Kidney (tissue), 14 donors: ENCODE data around the gene ANKRD18A. TPM values are rescaled to one million over a fixed set of nuclear protein-coding genes. Genes with fewer than 3 reads are reported as not detected.

ENCODE experiments used
- DNase-seq, 5 donors: peaks; one replicate each; pipeline ENCODE4 v3.0.0-alpha.2; 2013 to 2020
- FAIRE-seq: peaks from 2 replicates; lab custom pipeline; 2012; peaks lifted over from hg19 to GRCh38; lab: Jason Lieb, UNC
- H3K27ac ChIP-seq, 2 donors: one replicate each; pipeline ENCODE4 v1.7.0; 2013; ENCODE audit warnings: low read depth in 2 of 2, low read length in 2 of 2, inconsistent platforms in 1 of 2
- H3K27me3 ChIP-seq: one replicate; pipeline ENCODE4 v1.7.1; 2013; ENCODE audit warnings: low read length, inconsistent platforms; ENCODE audit not compliant: control insufficient read depth, insufficient read depth
- H3K36me3 ChIP-seq, 3 donors: one replicate each; pipeline versions ENCODE4 v1.7.0 to v1.7.1; 2013; ENCODE audit warnings: low read length in 3 of 3, control low read depth in 1 of 3, inconsistent platforms in 1 of 3; ENCODE audit not compliant: insufficient read depth in 3 of 3, control insufficient read depth in 2 of 3
- H3K4me1 ChIP-seq, 3 donors: one replicate each; pipeline versions ENCODE4 v1.7.0 to v1.7.1; 2013; ENCODE audit warnings: low read length in 3 of 3, inconsistent platforms in 1 of 3, low read depth in 1 of 3; ENCODE audit not compliant: control insufficient read depth in 2 of 3, insufficient read depth in 2 of 3
- H3K4me3 ChIP-seq, 3 donors: one replicate each; pipeline versions ENCODE4 v1.7.0 to v1.8.1; 2013; ENCODE audit warnings: low read length in 3 of 3, control low read depth in 1 of 3, inconsistent platforms in 1 of 3
- H3K9ac ChIP-seq, 3 donors: one replicate each; pipeline versions ENCODE4 v1.7.0 to v1.7.1; 2013; ENCODE audit warnings: low read length in 3 of 3, control low read depth in 1 of 3, inconsistent platforms in 1 of 3
- H3K9me3 ChIP-seq, 3 donors: one replicate each; pipeline versions ENCODE4 v1.7.0 to v1.7.1; 2013; ENCODE audit warnings: low read length in 3 of 3, control low read depth in 1 of 3, inconsistent platforms in 1 of 3; ENCODE audit not compliant: control insufficient read depth in 2 of 3, insufficient read depth in 1 of 3
- intact Hi-C: fragments of 100-400 bp; cut with DNase I; formaldehyde crosslinking; loops from one replicate; pipeline ENCODE4 v1.11.1; 2022
- polyA plus RNA-seq: library from polyadenylated mRNA; stranded (reverse); fragments of 350-450 nt; fragmentation: Illumina TruSeq; extraction: RNeasy Lipid Tissue Mini Kit (QIAGEN cat#74804); gene quantifications from one replicate; pipeline ENCODE4 v1.2.3, GENCODE V29; 2014; ENCODE audit warnings: low read depth, low replicate concordance; ENCODE audit not compliant: insufficient read depth
- total RNA-seq: library from RNA; stranded (reverse); fragmentation: NEBNext Ultra II Directional; extraction: Animal tissue kit (Norgen Biotek cat#: 25700); gene quantifications from one replicate; pipeline ENCODE4 v1.2.1, GENCODE V29; 2021
- TF ChIP-seq, protein P1 (sequence below): IDR thresholded peaks from 3 replicates; pipeline ENCODE4 v1.5.1; 2012; ENCODE audit warnings: mild to moderate bottlenecking, moderate library complexity, borderline replicate concordance; ENCODE audit not compliant: insufficient read depth; ENCODE audit errors: extremely low read depth
- donor health status: control.
- donor health status: control.
- donor health status: control.
- donor health status: control.
- donor health status: control.
- donor health status: DM: yes; HTN: yes; CAD: no.
- donor health status: Normal renal cell carcinoma (clear cell type).

ANKRD18A gene
- total and polyA plus RNA-seq, 2 donors from 2014 or later: 2.4 to 11.6 TPM

DNA sequence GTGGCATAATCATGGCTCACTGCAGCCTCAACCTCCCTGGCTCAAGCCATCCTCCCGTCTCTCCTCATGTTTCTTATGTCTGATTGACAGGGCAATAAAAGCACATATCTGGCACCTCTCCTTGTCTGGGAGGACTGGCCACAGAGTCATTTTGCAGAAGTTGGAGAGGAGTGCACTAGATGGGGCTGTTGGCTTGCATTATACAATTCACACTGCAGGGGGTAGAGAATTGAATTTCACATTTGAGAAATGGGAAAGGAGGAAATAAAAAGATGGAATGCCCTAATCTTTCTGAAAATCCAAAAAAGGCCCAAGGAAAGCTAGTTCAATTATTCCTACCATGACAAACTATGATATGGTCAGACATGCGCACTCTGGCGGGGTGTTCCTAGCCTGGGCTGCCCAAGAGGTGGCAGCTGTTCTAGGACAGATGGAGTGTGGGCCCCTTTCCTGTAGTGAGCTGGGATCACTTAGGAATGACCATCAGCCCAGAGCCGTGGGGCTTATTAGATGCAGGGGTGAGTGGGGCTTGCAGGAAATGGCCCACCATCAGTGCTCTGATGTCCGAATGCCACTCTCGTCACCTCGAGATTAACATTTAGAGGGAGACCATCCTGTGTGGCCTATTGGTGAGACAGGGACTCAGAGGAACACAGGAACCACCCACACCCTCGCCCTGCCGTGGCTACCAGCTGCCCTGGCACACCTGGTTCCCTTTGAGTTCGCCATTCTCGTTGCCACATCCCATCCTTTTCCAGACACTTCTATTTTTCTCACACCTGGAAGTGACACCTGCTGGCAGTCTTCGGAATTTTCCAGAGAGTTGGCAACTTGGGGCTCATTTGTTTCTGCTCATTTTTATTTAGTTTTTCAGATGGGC is 21.8 kb upstream of the ANKRD18A start:
- Histone ChIP-seq H3K9me3 (no peaks in the 10 kb centered on the region), H3K4me1 (no peaks in the 10 kb centered on the region), H3K9ac (no peak overlapping the region), H3K4me3 (no peak overlapping the region), H3K36me3 (no peaks in the 10 kb centered on the region), H3K27ac (no peak overlapping the region), H3K27me3 (no peaks in the 10 kb centered on the region)
- intact Hi-C loops: no loop called here
- DNase-seq: peak in 3 of 5 donors; percentile 51 to 66 (median 64)
- TF ChIP-seq, protein P1, sequence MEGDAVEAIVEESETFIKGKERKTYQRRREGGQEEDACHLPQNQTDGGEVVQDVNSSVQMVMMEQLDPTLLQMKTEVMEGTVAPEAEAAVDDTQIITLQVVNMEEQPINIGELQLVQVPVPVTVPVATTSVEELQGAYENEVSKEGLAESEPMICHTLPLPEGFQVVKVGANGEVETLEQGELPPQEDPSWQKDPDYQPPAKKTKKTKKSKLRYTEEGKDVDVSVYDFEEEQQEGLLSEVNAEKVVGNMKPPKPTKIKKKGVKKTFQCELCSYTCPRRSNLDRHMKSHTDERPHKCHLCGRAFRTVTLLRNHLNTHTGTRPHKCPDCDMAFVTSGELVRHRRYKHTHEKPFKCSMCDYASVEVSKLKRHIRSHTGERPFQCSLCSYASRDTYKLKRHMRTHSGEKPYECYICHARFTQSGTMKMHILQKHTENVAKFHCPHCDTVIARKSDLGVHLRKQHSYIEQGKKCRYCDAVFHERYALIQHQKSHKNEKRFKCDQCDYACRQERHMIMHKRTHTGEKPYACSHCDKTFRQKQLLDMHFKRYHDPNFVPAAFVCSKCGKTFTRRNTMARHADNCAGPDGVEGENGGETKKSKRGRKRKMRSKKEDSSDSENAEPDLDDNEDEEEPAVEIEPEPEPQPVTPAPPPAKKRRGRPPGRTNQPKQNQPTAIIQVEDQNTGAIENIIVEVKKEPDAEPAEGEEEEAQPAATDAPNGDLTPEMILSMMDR: peak; percentile 11
- FAIRE-seq: no peak

DNA sequence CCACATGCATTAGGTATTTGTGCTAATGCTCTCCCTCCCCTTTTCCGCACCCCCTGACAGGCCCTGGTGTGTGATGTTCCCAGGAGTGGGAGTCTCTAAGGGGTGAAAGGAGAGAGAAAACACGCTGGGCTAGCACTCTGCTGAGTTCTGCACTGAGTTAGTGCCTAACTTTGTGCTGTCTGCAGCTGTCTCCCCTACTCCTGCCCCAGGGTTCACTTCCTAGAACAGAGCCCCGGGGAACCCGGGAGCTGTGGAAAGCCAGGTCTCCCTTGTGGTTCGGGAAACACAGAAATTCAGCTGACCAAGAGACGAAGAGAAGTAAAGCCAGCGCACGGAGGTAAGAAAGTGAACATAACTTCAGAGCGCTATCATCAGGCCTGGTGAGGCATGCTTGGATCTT is 20.7 kb upstream of the ANKRD18A start:
- FAIRE-seq: no peak
- H3K36me3 ChIP-seq: no peaks in the 10 kb centered on the region
- DNase-seq: no peak

DNA sequence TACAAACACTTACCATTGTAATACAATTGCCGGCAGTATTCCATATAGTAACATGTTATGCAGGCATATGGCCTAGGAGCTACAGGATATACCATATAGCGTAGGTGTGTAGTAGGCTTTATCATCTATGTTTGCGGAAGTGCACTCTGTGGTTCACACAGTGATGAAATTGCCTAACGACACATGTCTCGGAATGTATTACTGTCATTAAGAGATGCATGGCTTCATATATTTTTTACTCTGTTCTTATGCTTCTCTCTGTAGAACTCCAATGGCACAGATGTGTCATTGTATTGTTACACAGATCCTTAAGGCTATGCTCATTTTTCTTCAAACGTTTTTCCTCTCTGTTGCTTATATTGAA is 19.2 kb upstream of the ANKRD18A start:
- H3K9me3 ChIP-seq: no peaks in the 10 kb centered on the region
- no peaks in the 10 kb centered on the region for H3K4me1 ChIP-seq
- H3K4me3 ChIP-seq: no peak overlapping the region
- H3K27me3 ChIP-seq: no peaks in the 10 kb centered on the region
- intact Hi-C loops: no loop called here
- TF ChIP-seq, protein P1: no peak
- H3K36me3 ChIP-seq: no peaks in the 10 kb centered on the region
- H3K9ac ChIP-seq: no peak overlapping the region
- H3K27ac ChIP-seq: no peak overlapping the region
- DNase-seq: no peak
- no peak for FAIRE-seq

More for the DNA sequence above, 20.7 kb upstream of the ANKRD18A start:
- TF ChIP-seq, protein P1: no peak
- no peak overlapping the region for H3K9ac ChIP-seq
- H3K9me3 ChIP-seq: no peaks in the 10 kb centered on the region
- intact Hi-C loops: no loop called here
- no peaks in the 10 kb centered on the region for H3K4me1 ChIP-seq
- no peak overlapping the region for H3K4me3 ChIP-seq
- H3K27me3 ChIP-seq: no peaks in the 10 kb centered on the region
- no peak overlapping the region for H3K27ac ChIP-seq
